Neural progenitor cell (in vitro differentiated cells): ENCODE results near the gene WWTR1. TPM values are rescaled to one million over a fixed set of nuclear protein-coding genes. Genes with fewer than 3 reads are reported as not detected.

Experiments used
- DNase-seq: peaks from one replicate; pipeline ENCODE4 v3.0.0-alpha.2; 2016; ENCODE audit warnings: low spot score
- H2AFZ ChIP-seq: fragments of 200-600 bp; sonication (generic); replicated peaks from 2 replicates; pipeline ENCODE4 v1.6.1; 2016; ENCODE audit warnings: antibody characterized with exemption
- H3F3A ChIP-seq: fragments of 200-600 bp; sonication (generic); 2 replicates; pipeline ENCODE4 v1.6.1; 2016; ENCODE audit warnings: antibody characterized with exemption, low read depth
- H3K27ac ChIP-seq: fragments of 200-600 bp; sonication (generic); 2 replicates; pipeline ENCODE4 v1.5.1; 2016; ENCODE audit warnings: mild to moderate bottlenecking
- H3K27me3 ChIP-seq: fragments of 200-600 bp; sonication (generic); 2 replicates; pipeline ENCODE4 v1.6.1; 2016; ENCODE audit warnings: mild to moderate bottlenecking, moderate library complexity
- H3K36me3 ChIP-seq: fragments of 200-600 bp; sonication (generic); 2 replicates; pipeline ENCODE4 v1.5.1; 2016
- H3K4me1 ChIP-seq: fragments of 200-600 bp; sonication (generic); 2 replicates; pipeline ENCODE4 v1.6.1; 2016; ENCODE audit warnings: mixed run types
- H3K4me2 ChIP-seq: fragments of 200-600 bp; sonication (generic); 2 replicates; pipeline ENCODE4 v1.6.1; 2016
- H3K4me3 ChIP-seq: fragments of 200-600 bp; sonication (generic); 2 replicates; pipeline ENCODE4 v1.5.1; 2016
- H3K79me2 ChIP-seq: fragments of 200-600 bp; sonication (generic); 2 replicates; pipeline ENCODE4 v1.6.1; 2016; ENCODE audit warnings: low read depth
- H3K9ac ChIP-seq: fragments of 200-600 bp; sonication (generic); 2 replicates; pipeline ENCODE4 v1.6.1; 2016
- H3K9me3 ChIP-seq: fragments of 200-600 bp; sonication (generic); 2 replicates; pipeline ENCODE4 v1.5.1; 2016; ENCODE audit warnings: low read depth
- H4K20me1 ChIP-seq: fragments of 200-600 bp; sonication (generic); 2 replicates; pipeline ENCODE4 v1.6.1; 2016; ENCODE audit warnings: low read depth
- H3K27ac Mint-ChIP-seq: 3 replicates; pipeline ENCODE4 v1.8.0; 2021; ENCODE audit warnings: mixed read lengths
- H3K27me3 Mint-ChIP-seq: 2 replicates; pipeline ENCODE4 v1.8.0; 2022; ENCODE audit warnings: low read depth, mild to moderate bottlenecking, inconsistent platforms, moderate library complexity, mixed read lengths; ENCODE audit not compliant: insufficient read depth
- H3K36me3 Mint-ChIP-seq: 3 replicates; pipeline ENCODE4 v1.8.0; 2021; ENCODE audit warnings: mixed read lengths
- H3K4me1 Mint-ChIP-seq: 3 replicates; pipeline ENCODE4 v1.8.0; 2021; ENCODE audit warnings: mixed read lengths
- H3K4me3 Mint-ChIP-seq: 3 replicates; pipeline ENCODE4 v1.8.0; 2021; ENCODE audit warnings: mild to moderate bottlenecking, moderate library complexity, mixed read lengths
- H3K9me3 Mint-ChIP-seq: 3 replicates; pipeline ENCODE4 v1.8.0; 2020; ENCODE audit warnings: mixed read lengths
- CTCF ChIP-seq: fragments of 200-600 bp; sonication (generic); IDR thresholded peaks from 2 replicates; pipeline ENCODE4 v1.5.1; 2017; ENCODE audit warnings: antibody characterized with exemption, mild to moderate bottlenecking
- EZH2 ChIP-seq: fragments of 200-600 bp; sonication (generic); IDR thresholded peaks from 2 replicates; pipeline ENCODE4 v1.6.1; 2017; ENCODE audit warnings: antibody characterized with exemption, mild to moderate bottlenecking, moderate library complexity
- EZH2phosphoT487 ChIP-seq: fragments of 200-600 bp; sonication (generic); IDR thresholded peaks from 2 replicates; pipeline ENCODE4 v1.6.1; 2017; ENCODE audit warnings: antibody characterized with exemption
- total RNA-seq: library from RNA; depleted of rRNA; stranded (reverse); fragments of >200 nt; gene quantifications from 2 replicates; pipeline ENCODE4 v1.2.3, GENCODE V29; 2015; ENCODE audit warnings: low replicate concordance

The WWTR1 gene
- total RNA-seq, 1 donor from 2014 or later: 13.9 TPM

- no peak for DNase-seq
- no peak overlapping the region for H3K4me3 Mint-ChIP-seq
- TF ChIP-seq EZH2phosphoT487 (no peak), CTCF (no peak), EZH2 (no peak)
- Histone ChIP-seq H3F3A (no peaks in the 10 kb centered on the region), H3K9ac (no peak overlapping the region), H3K9me3 (no peaks in the 10 kb centered on the region), H3K27ac (no peak overlapping the region), H4K20me1 (no peaks in the 10 kb centered on the region), H3K27me3 (no peaks in the 10 kb centered on the region), H2AFZ (no peak overlapping the region), H3K4me3 (no peak overlapping the region), H3K36me3 (no peaks in the 10 kb centered on the region), H3K4me1 (peaks cover 12% of the 10 kb centered on the region), H3K79me2 (no peaks in the 10 kb centered on the region), H3K4me2 (no peak overlapping the region)
- H3K27ac Mint-ChIP-seq: no peak overlapping the region
- peaks cover 36% of the 10 kb centered on the region for H3K36me3 Mint-ChIP-seq
- peaks cover 9% of the 10 kb centered on the region for H3K4me1 Mint-ChIP-seq
- H3K27me3 Mint-ChIP-seq: no peaks in the 10 kb centered on the region
- H3K9me3 Mint-ChIP-seq: peaks cover 7% of the 10 kb centered on the region
Measured at GRCh38 chr3:149634072-149634471, 23.8 kb downstream of the WWTR1 start.

GRCh38 chr3:149632225-149632624 is 25.6 kb downstream of the WWTR1 start:
- Mint-ChIP-seq H3K27ac (no peak overlapping the region), H3K27me3 (no peaks in the 10 kb centered on the region), H3K4me1 (no peaks in the 10 kb centered on the region), H3K4me3 (no peak overlapping the region), H3K9me3 (peaks cover 12% of the 10 kb centered on the region), H3K36me3 (peaks cover 37% of the 10 kb centered on the region)
- Histone ChIP-seq H3K4me2 (no peak overlapping the region), H3K79me2 (no peaks in the 10 kb centered on the region), H3K4me1 (peaks cover 12% of the 10 kb centered on the region), H3K36me3 (no peaks in the 10 kb centered on the region), H2AFZ (no peak overlapping the region), H3K9me3 (no peaks in the 10 kb centered on the region), H3K27ac (no peak overlapping the region), H3K4me3 (no peak overlapping the region), H4K20me1 (no peaks in the 10 kb centered on the region), H3K27me3 (no peaks in the 10 kb centered on the region), H3K9ac (no peak overlapping the region), H3F3A (no peaks in the 10 kb centered on the region)
- no peak for DNase-seq
- no peak for TF ChIP-seq EZH2
- TF ChIP-seq CTCF: no peak
- TF ChIP-seq EZH2phosphoT487: no peak

- Histone ChIP-seq H3K27me3 (no peaks in the 10 kb centered on the region), H3K4me2 (no peak overlapping the region), H3K4me1 (peaks cover 12% of the 10 kb centered on the region), H3F3A (no peaks in the 10 kb centered on the region), H3K79me2 (no peaks in the 10 kb centered on the region), H2AFZ (no peak overlapping the region), H4K20me1 (no peaks in the 10 kb centered on the region), H3K27ac (no peak overlapping the region), H3K9me3 (no peaks in the 10 kb centered on the region), H3K9ac (no peak overlapping the region), H3K36me3 (no peaks in the 10 kb centered on the region), H3K4me3 (no peak overlapping the region)
- peaks cover 39% of the 10 kb centered on the region for H3K36me3 Mint-ChIP-seq
- H3K4me1 Mint-ChIP-seq: no peaks in the 10 kb centered on the region
- DNase-seq: no peak
- no peak overlapping the region for H3K27ac Mint-ChIP-seq
- TF ChIP-seq EZH2phosphoT487: no peak
- TF ChIP-seq CTCF: no peak
- no peak for TF ChIP-seq EZH2
- peaks cover 20% of the 10 kb centered on the region for H3K9me3 Mint-ChIP-seq
- no peaks in the 10 kb centered on the region for H3K27me3 Mint-ChIP-seq
- H3K4me3 Mint-ChIP-seq: no peak overlapping the region
Measured at GRCh38 chr3:149630806-149631205, 27.0 kb downstream of the WWTR1 start.
